Activated T-cell treated with anti-CD3 and anti-CD28 coated beads, Interleukin-2, amount 50 U/mL, for 24 hours (primary cell): ENCODE measurements around the gene PGM2.

Experiments used
- DNase-seq: peaks from one replicate; pipeline ENCODE4 v3.0.0-alpha.2; 2020
- H3K27ac Mint-ChIP-seq: 2 replicates; pipeline ENCODE4 v1.8.0; 2020; ENCODE audit warnings: mild to moderate bottlenecking, mixed read lengths
- H3K27me3 Mint-ChIP-seq: 2 replicates; pipeline ENCODE4 v1.8.0; 2020; ENCODE audit warnings: mixed read lengths
- H3K36me3 Mint-ChIP-seq: 2 replicates; pipeline ENCODE4 v1.8.0; 2020; ENCODE audit warnings: low read depth, mixed read lengths
- H3K4me1 Mint-ChIP-seq: 2 replicates; pipeline ENCODE4 v1.8.0; 2020; ENCODE audit warnings: low read depth, mixed read lengths
- H3K4me3 Mint-ChIP-seq: 2 replicates; pipeline ENCODE4 v1.8.0; 2020; ENCODE audit warnings: mild to moderate bottlenecking, moderate library complexity, mixed read lengths
- H3K9me3 Mint-ChIP-seq: 2 replicates; pipeline ENCODE4 v1.8.0; 2020; ENCODE audit warnings: mixed read lengths

Gene PGM2

GRCh38 chr4:37890801-37891259 is 64.3 kb downstream of the PGM2 start, which contains the start of gene TBC1D1:
Gene TBC1D1 (plus strand): TSS chr4:37891084. CDS start chr4:37902096, 11,012 bp downstream.
- DNase-seq, result peak; percentile 76
- H3K4me1 Mint-ChIP-seq, result peaks cover 53% of the 10 kb centered on the region
- peak within 1 kb of the TSS; percentile 95 for H3K27ac Mint-ChIP-seq
- H3K27me3 Mint-ChIP-seq, result peaks cover 11% of the 10 kb centered on the region
- peaks cover 9% of the 10 kb centered on the region for H3K36me3 Mint-ChIP-seq
- H3K4me3 Mint-ChIP-seq, result peak within 1 kb of the TSS; percentile 85
- no peaks in the 10 kb centered on the region for H3K9me3 Mint-ChIP-seq

- H3K27me3 Mint-ChIP-seq, result peaks cover 11% of the 10 kb centered on the region
- peak overlapping the region; percentile 95 for H3K27ac Mint-ChIP-seq
- H3K4me1 Mint-ChIP-seq, result peaks cover 59% of the 10 kb centered on the region
- no peaks in the 10 kb centered on the region for H3K9me3 Mint-ChIP-seq
- peaks cover 9% of the 10 kb centered on the region for H3K36me3 Mint-ChIP-seq
- peak; percentile 78 for DNase-seq
- H3K4me3 Mint-ChIP-seq, result peak overlapping the region; percentile 85
Measured at GRCh38 chr4:37891260-37892159, 65.0 kb downstream of the PGM2 start.

- H3K4me1 Mint-ChIP-seq, result peaks cover 71% of the 10 kb centered on the region
- H3K9me3 Mint-ChIP-seq, result no peaks in the 10 kb centered on the region
Measured at GRCh38 chr4:37892641-37893040, 66.2 kb downstream of the PGM2 start.

DNA sequence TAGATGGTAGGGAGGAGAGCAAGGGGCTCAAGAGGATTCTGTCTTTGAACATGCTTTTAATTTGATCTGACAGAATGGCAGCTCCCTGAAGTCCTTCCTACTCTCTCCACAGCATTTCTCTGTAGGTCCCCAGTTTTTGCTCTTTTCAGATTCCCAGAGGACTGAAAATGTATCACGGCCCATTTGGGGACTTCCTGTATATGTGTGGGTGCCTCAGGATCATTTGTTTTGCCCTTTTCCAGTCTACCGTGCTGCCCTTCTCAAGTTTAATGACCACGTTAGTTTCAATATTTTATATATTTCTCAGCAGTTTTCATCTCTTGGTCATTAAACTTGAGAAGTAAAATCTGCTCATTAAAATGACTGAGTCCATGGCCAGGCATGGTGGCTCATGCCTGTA is 66.7 kb downstream of the PGM2 start:
- H3K27ac Mint-ChIP-seq, result peak overlapping the region; percentile 95
- H3K36me3 Mint-ChIP-seq, result peaks cover 9% of the 10 kb centered on the region
- H3K4me3 Mint-ChIP-seq, result peak overlapping the region; percentile 85
- H3K4me1 Mint-ChIP-seq, result peaks cover 71% of the 10 kb centered on the region
- no peak for DNase-seq
- no peaks in the 10 kb centered on the region for H3K9me3 Mint-ChIP-seq
- H3K27me3 Mint-ChIP-seq, result peaks cover 11% of the 10 kb centered on the region

More at GRCh38 chr4:37892641-37893040, 66.2 kb downstream of the PGM2 start:
- H3K27ac Mint-ChIP-seq, result peak overlapping the region; percentile 95
- H3K36me3 Mint-ChIP-seq, result peaks cover 9% of the 10 kb centered on the region
- H3K4me3 Mint-ChIP-seq, result peak overlapping the region; percentile 85
- DNase-seq, result peak; percentile 56
- peaks cover 11% of the 10 kb centered on the region for H3K27me3 Mint-ChIP-seq

- H3K27ac Mint-ChIP-seq, result no peak overlapping the region
- H3K4me1 Mint-ChIP-seq, result peaks cover 68% of the 10 kb centered on the region
- H3K4me3 Mint-ChIP-seq, result no peak overlapping the region
- peaks cover 14% of the 10 kb centered on the region for H3K36me3 Mint-ChIP-seq
- DNase-seq, result no peak
- no peaks in the 10 kb centered on the region for H3K27me3 Mint-ChIP-seq
- no peaks in the 10 kb centered on the region for H3K9me3 Mint-ChIP-seq
Measured at GRCh38 chr4:37895271-37895670, 68.8 kb downstream of the PGM2 start.

- peaks cover 14% of the 10 kb centered on the region for H3K36me3 Mint-ChIP-seq
- no peak for DNase-seq
- H3K9me3 Mint-ChIP-seq, result no peaks in the 10 kb centered on the region
- no peak overlapping the region for H3K4me3 Mint-ChIP-seq
- no peak overlapping the region for H3K27ac Mint-ChIP-seq
- H3K27me3 Mint-ChIP-seq, result no peaks in the 10 kb centered on the region
- peaks cover 69% of the 10 kb centered on the region for H3K4me1 Mint-ChIP-seq
Measured at GRCh38 chr4:37896206-37896860, 69.8 kb downstream of the PGM2 start.

DNA sequence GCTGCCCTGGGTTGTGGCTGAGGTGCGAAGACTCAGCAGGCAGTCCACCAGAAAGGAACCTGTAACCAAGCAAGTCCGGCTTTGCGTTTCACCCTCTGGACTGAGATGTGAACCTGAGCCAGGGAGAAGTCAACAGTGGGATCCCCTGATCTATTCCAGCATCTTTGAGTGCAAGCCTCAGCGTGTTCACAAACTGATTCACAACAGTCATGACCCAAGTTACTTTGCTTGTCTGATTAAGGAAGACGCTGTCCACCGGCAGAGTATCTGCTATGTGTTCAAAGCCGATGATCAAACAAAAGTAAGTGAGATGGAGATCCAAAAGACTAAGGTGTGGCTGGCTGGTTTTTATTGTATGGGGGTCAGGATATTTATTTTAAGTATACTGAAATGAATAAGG is 75.7 kb downstream of the PGM2 start:
- Mint-ChIP-seq H3K4me3 (no peak overlapping the region), H3K27me3 (no peaks in the 10 kb centered on the region), H3K36me3 (peaks cover 37% of the 10 kb centered on the region), H3K27ac (no peak overlapping the region), H3K9me3 (no peaks in the 10 kb centered on the region), H3K4me1 (peaks cover 54% of the 10 kb centered on the region)
- no peak for DNase-seq

DNA sequence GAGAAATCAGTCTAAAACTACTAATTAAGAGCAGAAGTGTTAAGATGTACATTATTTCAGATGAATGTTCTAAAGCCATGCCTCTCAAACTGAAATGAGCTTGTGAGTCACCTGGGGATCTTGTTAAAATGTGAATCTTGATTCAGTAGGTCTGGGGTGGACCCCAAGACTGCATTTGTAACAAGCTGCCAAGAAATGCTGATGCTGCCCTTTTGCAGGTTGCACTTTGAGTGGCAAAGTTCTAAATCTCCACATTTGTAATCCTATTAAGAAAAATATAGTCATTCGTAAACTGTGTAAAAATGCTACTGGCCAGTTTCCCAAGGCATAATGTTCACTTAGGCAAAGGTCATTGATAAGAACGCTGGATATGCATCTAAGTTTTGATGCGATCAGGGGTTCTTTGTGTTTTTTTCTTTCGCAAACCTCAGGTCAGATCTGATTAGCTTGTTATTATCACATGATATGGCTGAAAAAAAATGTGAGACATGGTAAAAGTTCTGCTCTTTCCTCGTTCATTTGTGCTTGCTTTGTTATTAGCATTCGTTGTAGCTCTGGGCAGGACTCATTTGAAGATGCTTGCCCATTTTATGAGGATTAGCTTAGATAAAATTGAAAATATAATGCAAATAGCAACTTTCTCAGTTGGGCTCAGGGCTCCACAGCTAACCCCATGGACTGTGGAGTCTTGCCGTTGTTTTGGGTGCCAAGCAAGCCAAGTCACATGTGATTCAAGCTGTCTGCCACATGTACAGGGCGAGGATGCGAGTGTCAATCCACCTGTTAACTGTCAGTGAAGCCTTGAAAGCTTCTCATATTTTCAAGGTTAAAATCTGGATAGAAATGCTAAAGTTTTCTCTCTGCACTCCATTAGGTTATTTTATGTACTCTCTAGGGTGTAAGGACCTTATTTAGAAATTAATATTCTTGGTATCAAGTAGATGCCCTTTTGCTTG is 76.5 kb downstream of the PGM2 start:
- Mint-ChIP-seq H3K36me3 (peaks cover 44% of the 10 kb centered on the region), H3K9me3 (no peaks in the 10 kb centered on the region), H3K27me3 (no peaks in the 10 kb centered on the region), H3K4me3 (no peak overlapping the region), H3K4me1 (peaks cover 57% of the 10 kb centered on the region), H3K27ac (no peak overlapping the region)
- no peak for DNase-seq

DNA sequence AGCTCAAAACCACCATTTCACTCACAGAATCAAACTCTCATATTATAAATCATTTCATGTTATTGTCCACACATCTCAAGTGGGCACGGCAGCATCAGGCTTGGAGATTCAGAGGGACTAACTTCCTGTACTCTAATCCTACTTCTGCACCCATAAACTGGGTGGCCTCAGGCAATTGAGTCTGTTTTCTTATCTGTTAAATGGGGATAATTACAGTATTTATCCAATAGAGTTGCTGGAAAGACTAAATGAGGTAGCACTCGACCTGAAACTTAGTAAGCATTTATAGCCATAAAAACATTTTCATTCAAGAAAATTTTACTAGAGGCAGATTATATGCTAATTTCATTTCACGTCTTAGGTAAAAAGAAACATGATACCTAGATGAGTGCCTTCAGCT is 77.4 kb downstream of the PGM2 start:
- Mint-ChIP-seq H3K4me1 (peaks cover 59% of the 10 kb centered on the region), H3K4me3 (no peak overlapping the region), H3K9me3 (no peaks in the 10 kb centered on the region), H3K27me3 (no peaks in the 10 kb centered on the region), H3K36me3 (peaks cover 44% of the 10 kb centered on the region), H3K27ac (no peak overlapping the region)
- DNase-seq, result no peak

GRCh38 chr4:37904824-37905223 is 78.3 kb downstream of the PGM2 start:
- H3K4me1 Mint-ChIP-seq, result peaks cover 60% of the 10 kb centered on the region

GRCh38 chr4:37905533-37906169 is 79.2 kb downstream of the PGM2 start:
- Mint-ChIP-seq H3K36me3 (peaks cover 39% of the 10 kb centered on the region), H3K9me3 (no peaks in the 10 kb centered on the region)

More at GRCh38 chr4:37904824-37905223, 78.3 kb downstream of the PGM2 start:
- Mint-ChIP-seq H3K27ac (no peak overlapping the region), H3K36me3 (peaks cover 40% of the 10 kb centered on the region), H3K27me3 (no peaks in the 10 kb centered on the region), H3K4me3 (no peak overlapping the region), H3K9me3 (no peaks in the 10 kb centered on the region)
- no peak for DNase-seq

GRCh38 chr4:37908488-37909331 is 82.2 kb downstream of the PGM2 start:
- Mint-ChIP-seq H3K9me3 (no peaks in the 10 kb centered on the region), H3K27ac (no peak overlapping the region), H3K27me3 (no peaks in the 10 kb centered on the region), H3K36me3 (peaks cover 21% of the 10 kb centered on the region), H3K4me3 (no peak overlapping the region), H3K4me1 (peaks cover 49% of the 10 kb centered on the region)
- DNase-seq, result no peak

More at GRCh38 chr4:37905533-37906169, 79.2 kb downstream of the PGM2 start:
- Mint-ChIP-seq H3K4me3 (no peak overlapping the region), H3K4me1 (peaks cover 58% of the 10 kb centered on the region), H3K27me3 (no peaks in the 10 kb centered on the region), H3K27ac (no peak overlapping the region)
- no peak for DNase-seq
